Lower leg skin (tissue), 4 donors: ENCODE results near the gene PDCD11. TPM values are rescaled to one million over a fixed set of nuclear protein-coding genes. Genes with fewer than 3 reads are reported as not detected.

ENCODE experiments used
- DNase-seq, 2 donors: peaks; one replicate each; pipeline ENCODE4 v3.0.0-alpha.2; 2019; ENCODE audit warnings: low spot score in 2 of 2
- H3K4me3 ChIP-seq: fragments of 200-600 bp; sonication (generic); 2 replicates; pipeline ENCODE4 v1.5.1; 2017; ENCODE audit warnings: mild to moderate bottlenecking, low read depth; ENCODE audit not compliant: poor library complexity, severe bottlenecking
- POLR2A ChIP-seq, 2 donors: fragments of 450-650 bp; IDR thresholded peaks; one replicate each; pipeline ENCODE4 v1.6.1; 2016 to 2017; ENCODE audit warnings: antibody characterized with exemption in 2 of 2, mild to moderate bottlenecking in 1 of 2, moderate library complexity in 1 of 2
- WGBS, 2 donors: methylation state at CpG; one replicate each; pipeline ENCODE4 v1.1.5; 2018; 5-methylcytosine and 5-hydroxymethylcytosine counted together
- intact Hi-C: fragments of 100-400 bp; cut with DNase I; formaldehyde crosslinking; loops from one replicate; pipeline ENCODE4 v1.15.0; 2023; ENCODE audit warnings: low total_unique reads
- total RNA-seq, 4 donors: library from RNA; depleted of rRNA; stranded (reverse); fragments of >200 nt; gene quantifications; one replicate each; pipeline ENCODE4 v1.1.0, GENCODE V29; 2016
- TF ChIP-seq, protein P1 (sequence below), 3 donors: fragments of 450-650 bp; IDR thresholded peaks; one replicate each; pipeline ENCODE4 v1.5.1; 2016; ENCODE audit warnings: antibody characterized with exemption in 3 of 3, mild to moderate bottlenecking in 3 of 3, moderate library complexity in 2 of 3

Gene PDCD11
- total RNA-seq, 4 donors from 2014 or later, result 14.2 to 23.1 (median 20.5) TPM

DNA sequence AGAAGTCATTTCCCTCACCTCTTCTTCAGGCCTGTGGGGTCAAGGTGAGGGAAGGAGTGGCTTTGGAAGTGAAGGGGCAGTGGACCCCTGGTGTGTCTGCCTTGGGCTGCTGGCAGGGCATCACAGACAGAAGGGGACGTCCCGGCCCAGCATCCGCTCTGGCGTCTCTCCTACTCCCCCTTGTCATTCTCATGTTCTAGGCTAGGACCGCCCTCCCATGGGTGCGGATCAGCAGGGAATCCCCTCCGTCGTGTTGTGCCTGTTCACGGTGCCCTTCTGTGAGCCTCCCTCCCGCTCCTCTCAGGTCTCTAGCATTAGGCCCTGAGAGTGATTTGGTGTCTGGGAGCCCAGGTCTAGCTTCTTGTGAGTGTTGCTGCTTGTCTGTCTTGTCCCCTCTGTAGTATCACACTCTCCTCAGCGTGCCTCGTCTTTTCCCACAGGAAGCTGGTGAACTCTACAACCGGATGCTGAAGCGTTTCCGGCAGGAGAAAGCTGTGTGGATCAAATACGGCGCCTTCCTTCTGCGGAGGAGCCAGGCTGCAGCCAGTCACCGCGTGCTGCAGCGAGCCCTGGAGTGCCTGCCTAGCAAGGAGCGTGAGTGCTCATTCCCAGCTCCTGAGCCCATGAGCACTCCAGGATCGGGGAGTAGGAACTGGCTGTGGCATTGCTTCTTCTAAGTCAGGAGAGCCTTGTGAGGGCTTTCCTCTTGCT lies 47.2 kb downstream of the PDCD11 start:
- TF ChIP-seq, protein P1, sequence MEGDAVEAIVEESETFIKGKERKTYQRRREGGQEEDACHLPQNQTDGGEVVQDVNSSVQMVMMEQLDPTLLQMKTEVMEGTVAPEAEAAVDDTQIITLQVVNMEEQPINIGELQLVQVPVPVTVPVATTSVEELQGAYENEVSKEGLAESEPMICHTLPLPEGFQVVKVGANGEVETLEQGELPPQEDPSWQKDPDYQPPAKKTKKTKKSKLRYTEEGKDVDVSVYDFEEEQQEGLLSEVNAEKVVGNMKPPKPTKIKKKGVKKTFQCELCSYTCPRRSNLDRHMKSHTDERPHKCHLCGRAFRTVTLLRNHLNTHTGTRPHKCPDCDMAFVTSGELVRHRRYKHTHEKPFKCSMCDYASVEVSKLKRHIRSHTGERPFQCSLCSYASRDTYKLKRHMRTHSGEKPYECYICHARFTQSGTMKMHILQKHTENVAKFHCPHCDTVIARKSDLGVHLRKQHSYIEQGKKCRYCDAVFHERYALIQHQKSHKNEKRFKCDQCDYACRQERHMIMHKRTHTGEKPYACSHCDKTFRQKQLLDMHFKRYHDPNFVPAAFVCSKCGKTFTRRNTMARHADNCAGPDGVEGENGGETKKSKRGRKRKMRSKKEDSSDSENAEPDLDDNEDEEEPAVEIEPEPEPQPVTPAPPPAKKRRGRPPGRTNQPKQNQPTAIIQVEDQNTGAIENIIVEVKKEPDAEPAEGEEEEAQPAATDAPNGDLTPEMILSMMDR (IDR thresholded peaks at IDR 0.05), result no peak
- TF ChIP-seq POLR2A (IDR thresholded peaks at IDR 0.05), result no peak
- H3K4me3 ChIP-seq, result no peak overlapping the region
- intact Hi-C loops, result no loop called here
- 79 to 81% methylated on average over 22 to 23 of the region's 23 CpGs for WGBS, 2 donors
- no peak for DNase-seq

DNA sequence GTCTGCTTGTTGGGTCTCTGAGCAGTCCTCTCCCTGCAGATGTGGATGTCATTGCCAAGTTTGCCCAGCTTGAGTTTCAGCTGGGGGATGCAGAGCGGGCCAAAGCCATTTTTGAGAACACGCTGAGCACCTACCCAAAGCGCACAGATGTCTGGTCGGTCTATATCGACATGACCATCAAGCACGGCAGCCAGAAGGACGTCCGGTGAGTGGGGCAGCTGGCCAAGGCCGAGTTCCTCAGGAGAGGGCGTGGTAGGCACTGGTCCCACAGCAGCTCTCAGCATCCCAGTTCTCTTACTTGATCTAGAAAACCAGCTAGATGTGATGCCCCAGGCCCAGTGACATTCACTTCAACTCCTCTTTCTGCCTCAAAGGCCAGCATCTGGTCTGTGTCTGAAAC lies 48.1 kb downstream of the PDCD11 start:
- 49 to 74% methylated on average over 7 to 9 of the region's 10 CpGs for WGBS, 2 donors
- intact Hi-C loops, result no loop called here
- no peak for DNase-seq
- no peak overlapping the region for H3K4me3 ChIP-seq
- TF ChIP-seq, protein P1 (IDR thresholded peaks at IDR 0.05), result no peak
- no peak for TF ChIP-seq POLR2A (IDR thresholded peaks at IDR 0.05)

DNA sequence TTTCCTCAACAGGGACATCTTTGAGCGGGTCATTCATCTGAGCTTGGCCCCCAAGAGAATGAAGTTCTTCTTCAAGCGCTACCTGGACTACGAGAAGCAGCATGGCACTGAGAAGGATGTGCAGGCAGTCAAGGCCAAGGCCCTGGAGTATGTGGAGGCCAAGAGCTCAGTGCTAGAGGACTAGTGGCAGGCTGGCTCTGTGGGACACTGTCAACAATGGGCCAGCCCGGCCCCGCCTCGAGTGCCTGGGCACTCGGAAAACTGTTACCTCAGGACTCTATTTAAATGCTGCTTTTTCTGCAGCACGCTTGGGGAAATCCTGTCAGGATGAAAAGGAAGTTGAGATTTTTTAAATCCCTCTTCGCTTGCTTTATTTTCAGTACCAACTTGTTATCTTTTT lies 48.9 kb downstream of the PDCD11 start:
- H3K4me3 ChIP-seq, result no peak overlapping the region
- DNase-seq, result no peak
- intact Hi-C loops, result no loop called here
- 76 to 82% methylated on average over 9 of the region's 9 CpGs for WGBS, 2 donors
- TF ChIP-seq POLR2A (IDR thresholded peaks at IDR 0.05), result no peak
- TF ChIP-seq, protein P1 (IDR thresholded peaks at IDR 0.05), result no peak

DNA sequence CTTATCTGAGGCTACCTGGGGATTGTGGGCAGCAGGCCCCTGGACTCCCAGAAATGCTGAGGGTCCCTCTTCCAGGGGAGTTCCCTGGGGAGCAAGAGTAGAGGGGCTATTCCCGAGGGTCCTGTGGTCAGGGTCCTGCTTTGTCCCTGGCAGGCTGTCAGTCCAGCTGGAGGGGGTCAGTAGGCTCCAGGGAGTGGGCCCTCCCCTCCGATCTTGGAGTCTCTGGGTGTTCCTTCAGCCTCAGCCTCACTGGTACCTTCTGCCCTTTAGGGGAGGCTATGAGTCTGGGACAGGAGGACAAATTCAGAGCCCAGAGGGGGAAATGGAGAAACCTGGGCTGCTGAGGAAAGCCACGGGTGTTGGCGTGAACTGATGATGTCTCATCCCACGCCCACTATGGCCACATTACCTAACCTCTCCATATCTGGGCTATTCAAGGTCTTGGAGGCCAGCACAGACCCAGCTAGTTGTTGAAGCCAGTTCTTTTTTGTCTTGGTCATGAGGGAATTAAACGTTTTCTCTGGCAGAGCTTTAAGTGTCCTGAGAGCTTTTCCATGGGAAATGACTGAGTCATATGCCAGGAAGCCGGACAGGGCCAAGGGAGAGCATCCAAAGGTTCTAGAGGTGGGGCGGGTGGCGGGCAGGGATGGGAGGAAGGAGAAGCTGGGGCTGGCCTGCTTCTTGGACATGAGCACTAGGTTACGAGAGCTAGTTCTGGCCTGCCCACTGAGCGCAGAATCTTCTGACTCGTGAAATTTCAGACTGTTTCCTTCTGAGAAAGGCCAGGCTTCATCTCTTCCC lies 49.5 kb downstream of the PDCD11 start:
- intact Hi-C loops, result no loop called here
- no peak overlapping the region for H3K4me3 ChIP-seq
- peak; percentile 69 to 93 for DNase-seq
- TF ChIP-seq, protein P1 (IDR thresholded peaks at IDR 0.05), result no peak
- TF ChIP-seq POLR2A (IDR thresholded peaks at IDR 0.05), result no peak
- WGBS, 2 donors, result 45 to 46% methylated on average over 12 of the region's 12 CpGs

DNA sequence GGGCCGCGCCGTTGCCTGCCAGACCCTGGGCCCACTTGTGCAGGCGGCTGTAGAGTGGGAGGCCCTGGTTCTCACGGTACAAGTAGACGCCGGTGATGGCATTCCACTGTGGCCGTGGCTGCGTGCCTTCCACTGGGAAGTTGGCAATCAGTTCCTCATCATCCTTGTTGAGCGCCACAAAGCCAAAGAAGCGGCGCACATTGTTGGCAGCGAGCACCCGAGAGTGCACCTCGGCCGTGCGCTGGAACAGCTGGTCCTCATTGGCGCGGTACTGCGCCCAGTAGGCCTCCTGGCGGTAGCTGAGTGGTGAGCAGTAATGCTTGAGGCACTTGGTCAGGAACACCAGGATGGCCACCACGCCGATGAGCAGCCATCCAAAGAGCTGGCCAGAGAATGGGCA lies 50.8 kb downstream of the PDCD11 start:
- TF ChIP-seq, protein P1 (IDR thresholded peaks at IDR 0.05), result no peak
- TF ChIP-seq POLR2A (IDR thresholded peaks at IDR 0.05), result no peak
- WGBS, 2 donors, result 90 to 91% methylated on average over 19 to 23 of the region's 23 CpGs
- intact Hi-C loops, result no loop called here
- no peak for DNase-seq
- no peak overlapping the region for H3K4me3 ChIP-seq
